GM23338 (cell line): ENCODE data around the gene PEBP1. TPM values are rescaled to one million over a fixed set of nuclear protein-coding genes. Genes with fewer than 3 reads are reported as not detected.

Experiments used
- ATAC-seq: fragments of 200-7000 bp; cut with Tn5 transposase; 3 replicates; pipeline ENCODE4 v1.9.1; 2020
- DNase-seq: peaks from one replicate; pipeline ENCODE4 v3.0.0-alpha.2; 2015; ENCODE audit warnings: low spot score
- H2AFZ ChIP-seq: fragments of 200-600 bp; sonication (generic); 2 replicates; pipeline ENCODE4 v1.8.0; 2016; ENCODE audit warnings: antibody characterized with exemption, mild to moderate bottlenecking, moderate library complexity
- H3F3A ChIP-seq: fragments of 200-600 bp; sonication (generic); replicated peaks from 2 replicates; pipeline ENCODE4 v1.8.0; 2017; ENCODE audit warnings: antibody characterized with exemption, mixed run types, low read depth
- H3K27ac ChIP-seq: fragments of 200-600 bp; sonication (generic); 2 replicates; pipeline ENCODE4 v1.6.1; 2016; ENCODE audit warnings: low read depth
- H3K27me3 ChIP-seq: fragments of 200-600 bp; sonication (generic); 2 replicates; pipeline ENCODE4 v1.8.0; 2016; ENCODE audit warnings: mild to moderate bottlenecking, mixed run types, moderate library complexity; ENCODE audit not compliant: insufficient read depth
- H3K36me3 ChIP-seq: fragments of 200-600 bp; sonication (generic); 2 replicates; pipeline ENCODE4 v1.8.0; 2016; ENCODE audit warnings: mild to moderate bottlenecking; ENCODE audit not compliant: insufficient read depth
- H3K4me1 ChIP-seq: fragments of 200-600 bp; sonication (generic); 2 replicates; pipeline ENCODE4 v1.8.0; 2016; ENCODE audit warnings: mild to moderate bottlenecking, moderate library complexity; ENCODE audit not compliant: insufficient read depth
- H3K4me2 ChIP-seq: fragments of 200-600 bp; sonication (generic); 2 replicates; pipeline ENCODE4 v1.7.1; 2017; ENCODE audit warnings: mixed run types
- H3K4me3 ChIP-seq: fragments of 200-600 bp; sonication (generic); 2 replicates; pipeline ENCODE4 v1.6.1; 2016; ENCODE audit warnings: mixed run types
- H3K79me2 ChIP-seq: fragments of 200-600 bp; sonication (generic); replicated peaks from 2 replicates; pipeline ENCODE4 v1.8.0; 2017; ENCODE audit warnings: mild to moderate bottlenecking; ENCODE audit not compliant: insufficient read depth
- H3K9me2 ChIP-seq: fragments of 200-600 bp; sonication (generic); 2 replicates; pipeline ENCODE4 v1.8.0; 2017; ENCODE audit not compliant: insufficient read depth
- H4K20me1 ChIP-seq: fragments of 200-600 bp; sonication (generic); replicated peaks from 2 replicates; pipeline ENCODE4 v1.8.0; 2017; ENCODE audit warnings: mild to moderate bottlenecking; ENCODE audit not compliant: insufficient read depth
- H3K27ac Mint-ChIP-seq: 2 replicates; pipeline ENCODE4 v1.8.0; 2020; ENCODE audit warnings: inconsistent platforms, mild to moderate bottlenecking, moderate library complexity, mixed read lengths
- H3K27me3 Mint-ChIP-seq: 3 replicates; pipeline ENCODE4 v1.8.0; 2022; ENCODE audit warnings: low read depth, mild to moderate bottlenecking, moderate library complexity, mixed read lengths, inconsistent platforms; ENCODE audit not compliant: insufficient read depth, poor library complexity
- H3K36me3 Mint-ChIP-seq: 3 replicates; pipeline ENCODE4 v1.8.0; 2021; ENCODE audit warnings: low read depth, mild to moderate bottlenecking, inconsistent platforms, moderate library complexity, mixed read lengths
- H3K4me1 Mint-ChIP-seq: 3 replicates; pipeline ENCODE4 v1.8.0; 2020; ENCODE audit warnings: mild to moderate bottlenecking, inconsistent platforms, mixed read lengths
- H3K4me3 Mint-ChIP-seq: 3 replicates; pipeline ENCODE4 v1.8.0; 2021; ENCODE audit warnings: moderate library complexity, mild to moderate bottlenecking, inconsistent platforms, mixed read lengths
- H3K9me3 Mint-ChIP-seq: 3 replicates; pipeline ENCODE4 v1.8.0; 2020; ENCODE audit warnings: moderate library complexity, mild to moderate bottlenecking, inconsistent platforms, mixed read lengths
- CREB1 ChIP-seq: fragments of 250-450 bp; sonication (Bioruptor Pico); IDR thresholded peaks from 2 replicates; pipeline ENCODE4 v1.5.0; 2020; ENCODE audit warnings: low read depth, mild to moderate bottlenecking, moderate library complexity
- EZH2 ChIP-seq: fragments of 200-600 bp; sonication (generic); IDR thresholded peaks from one replicate; pipeline ENCODE4 v1.8.0; 2017; ENCODE audit warnings: antibody characterized with exemption, mild to moderate bottlenecking, low read depth; ENCODE audit not compliant: unreplicated experiment
- EZH2phosphoT487 ChIP-seq: fragments of 200-600 bp; sonication (generic); IDR thresholded peaks from one replicate; pipeline ENCODE4 v1.8.1; 2018; ENCODE audit warnings: antibody characterized with exemption; ENCODE audit not compliant: unreplicated experiment
- JUNB ChIP-seq: IDR thresholded peaks from one replicate; pipeline ENCODE4 v1.6.1; 2016; ENCODE audit warnings: antibody characterized with exemption; ENCODE audit not compliant: unreplicated experiment
- NANOG ChIP-seq: IDR thresholded peaks from 2 replicates; pipeline ENCODE4 v1.6.1; 2016; ENCODE audit warnings: antibody characterized with exemption, borderline replicate concordance
- POLR2AphosphoS5 ChIP-seq: IDR thresholded peaks from 2 replicates; pipeline ENCODE4 v1.6.1; 2016; ENCODE audit warnings: antibody characterized with exemption, low read depth
- STAT1 ChIP-seq: IDR thresholded peaks from one replicate; pipeline ENCODE4 v1.6.1; 2016; ENCODE audit warnings: antibody characterized with exemption; ENCODE audit not compliant: unreplicated experiment
- ZNF114 ChIP-seq: fragments of 250-450 bp; sonication (Bioruptor Pico); IDR thresholded peaks from 2 replicates; pipeline ENCODE4 v1.5.0; 2020; ENCODE audit warnings: mild to moderate bottlenecking, moderate library complexity
- ZNF331 ChIP-seq: fragments of 250-450 bp; sonication (Bioruptor Pico); IDR thresholded peaks from 2 replicates; pipeline ENCODE4 v1.5.0; 2020; ENCODE audit warnings: low read depth, mild to moderate bottlenecking, moderate library complexity
- polyA plus RNA-seq: library from polyadenylated mRNA; unstranded; fragments of >200 nt; fragmentation: Nextera tagmentation; extraction: Ambion mirVana; gene quantifications from 2 replicates; pipeline ENCODE4 v1.2.1, GENCODE V29; 2016
- total RNA-seq: library from RNA; depleted of rRNA; stranded (reverse); fragments of >200 nt; shearing (Covaris generic); gene quantifications from 2 replicates; pipeline ENCODE4 v1.2.3, GENCODE V29; 2014
- TF ChIP-seq, protein P1 (sequence below): IDR thresholded peaks from 2 replicates; pipeline ENCODE4 v1.6.1; 2016; ENCODE audit warnings: antibody characterized with exemption
- TF ChIP-seq, protein P2 (sequence below), 2 experiments: fragments of 200-600 bp in 1 of 2; sonication (generic) in 1 of 2; conservative IDR thresholded peaks; 2 replicates each; pipeline versions ENCODE4 v1.5.1 to v1.6.1; 2016 to 2017; ENCODE audit warnings: antibody characterized with exemption in 2 of 2, low read depth in 2 of 2, mild to moderate bottlenecking in 2 of 2, moderate library complexity in 1 of 2
- TF ChIP-seq, protein P3 (sequence below): IDR thresholded peaks from one replicate; pipeline ENCODE4 v1.6.1; 2018; ENCODE audit warnings: antibody characterized with exemption; ENCODE audit not compliant: unreplicated experiment
- TF ChIP-seq, protein P4 (sequence below): fragments of 250-450 bp; sonication (Bioruptor Pico); IDR thresholded peaks from 2 replicates; pipeline ENCODE4 v1.5.0; 2020; ENCODE audit warnings: mild to moderate bottlenecking, moderate library complexity

PEBP1 gene
- total and polyA plus RNA-seq, 2 experiments from 2014 or later, result 442 to 844 TPM

DNA sequence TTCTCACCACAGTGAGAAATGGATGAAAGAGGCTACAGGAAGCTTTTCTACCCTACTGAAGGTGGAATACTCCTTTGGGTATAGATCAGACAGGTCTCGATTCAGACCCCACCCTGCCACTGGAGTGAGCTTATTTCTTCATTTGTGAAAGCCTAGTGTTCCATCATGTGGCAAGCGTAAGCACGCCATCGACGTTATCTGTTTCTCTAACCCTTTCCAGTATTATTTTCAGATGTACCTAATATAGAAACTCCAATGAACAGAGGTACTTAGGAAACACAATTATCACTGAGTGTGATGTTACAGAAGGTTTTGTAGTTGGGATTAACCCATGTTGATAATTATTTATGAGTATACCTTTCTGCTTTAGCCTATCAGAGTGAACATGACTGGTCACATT is 12.4 kb downstream of the PEBP1 start:
- Mint-ChIP-seq H3K27ac (no peak overlapping the region), H3K36me3 (peaks cover 50% of the 10 kb centered on the region), H3K9me3 (no peaks in the 10 kb centered on the region), H3K27me3 (peaks cover 3% of the 10 kb centered on the region), H3K4me3 (no peak overlapping the region), H3K4me1 (no peaks in the 10 kb centered on the region; the same call in 2 of the 3 replicates)
- Histone ChIP-seq H3K79me2 (no peaks in the 10 kb centered on the region), H4K20me1 (peaks cover 16% of the 10 kb centered on the region; the same call in 1 of the 2 replicates), H3K27ac (peak overlapping the region; percentile 80; the same call in 1 of the 2 replicates), H3K4me1 (no peaks in the 10 kb centered on the region; the same call in 1 of the 2 replicates), H3K9me2 (no peaks in the 10 kb centered on the region), H3K4me2 (no peak overlapping the region), H3F3A (peaks cover 27% of the 10 kb centered on the region; the same call in 1 of the 2 replicates), H3K4me3 (no peak overlapping the region), H2AFZ (no peak overlapping the region), H3K36me3 (peaks cover 34% of the 10 kb centered on the region), H3K27me3 (no peaks in the 10 kb centered on the region)
- DNase-seq, result no peak
- no peak for TF ChIP-seq ZNF331 (CRISPR knock-in tag)
- TF ChIP-seq STAT1, result no peak
- TF ChIP-seq ZNF114 (CRISPR knock-in tag), result no peak
- TF ChIP-seq, protein P1, sequence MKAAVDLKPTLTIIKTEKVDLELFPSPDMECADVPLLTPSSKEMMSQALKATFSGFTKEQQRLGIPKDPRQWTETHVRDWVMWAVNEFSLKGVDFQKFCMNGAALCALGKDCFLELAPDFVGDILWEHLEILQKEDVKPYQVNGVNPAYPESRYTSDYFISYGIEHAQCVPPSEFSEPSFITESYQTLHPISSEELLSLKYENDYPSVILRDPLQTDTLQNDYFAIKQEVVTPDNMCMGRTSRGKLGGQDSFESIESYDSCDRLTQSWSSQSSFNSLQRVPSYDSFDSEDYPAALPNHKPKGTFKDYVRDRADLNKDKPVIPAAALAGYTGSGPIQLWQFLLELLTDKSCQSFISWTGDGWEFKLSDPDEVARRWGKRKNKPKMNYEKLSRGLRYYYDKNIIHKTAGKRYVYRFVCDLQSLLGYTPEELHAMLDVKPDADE, result no peak
- TF ChIP-seq POLR2AphosphoS5, result no peak
- TF ChIP-seq EZH2phosphoT487, result no peak
- TF ChIP-seq EZH2, result no peak
- TF ChIP-seq NANOG, result no peak
- no peak for TF ChIP-seq JUNB
- TF ChIP-seq, protein P2, sequence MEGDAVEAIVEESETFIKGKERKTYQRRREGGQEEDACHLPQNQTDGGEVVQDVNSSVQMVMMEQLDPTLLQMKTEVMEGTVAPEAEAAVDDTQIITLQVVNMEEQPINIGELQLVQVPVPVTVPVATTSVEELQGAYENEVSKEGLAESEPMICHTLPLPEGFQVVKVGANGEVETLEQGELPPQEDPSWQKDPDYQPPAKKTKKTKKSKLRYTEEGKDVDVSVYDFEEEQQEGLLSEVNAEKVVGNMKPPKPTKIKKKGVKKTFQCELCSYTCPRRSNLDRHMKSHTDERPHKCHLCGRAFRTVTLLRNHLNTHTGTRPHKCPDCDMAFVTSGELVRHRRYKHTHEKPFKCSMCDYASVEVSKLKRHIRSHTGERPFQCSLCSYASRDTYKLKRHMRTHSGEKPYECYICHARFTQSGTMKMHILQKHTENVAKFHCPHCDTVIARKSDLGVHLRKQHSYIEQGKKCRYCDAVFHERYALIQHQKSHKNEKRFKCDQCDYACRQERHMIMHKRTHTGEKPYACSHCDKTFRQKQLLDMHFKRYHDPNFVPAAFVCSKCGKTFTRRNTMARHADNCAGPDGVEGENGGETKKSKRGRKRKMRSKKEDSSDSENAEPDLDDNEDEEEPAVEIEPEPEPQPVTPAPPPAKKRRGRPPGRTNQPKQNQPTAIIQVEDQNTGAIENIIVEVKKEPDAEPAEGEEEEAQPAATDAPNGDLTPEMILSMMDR (conservative IDR thresholded peaks at IDR 0.05; ENCODE audit: low read depth in 2 of 2), result no peak
- TF ChIP-seq CREB1 (CRISPR knock-in tag), result no peak
- TF ChIP-seq, protein P3, sequence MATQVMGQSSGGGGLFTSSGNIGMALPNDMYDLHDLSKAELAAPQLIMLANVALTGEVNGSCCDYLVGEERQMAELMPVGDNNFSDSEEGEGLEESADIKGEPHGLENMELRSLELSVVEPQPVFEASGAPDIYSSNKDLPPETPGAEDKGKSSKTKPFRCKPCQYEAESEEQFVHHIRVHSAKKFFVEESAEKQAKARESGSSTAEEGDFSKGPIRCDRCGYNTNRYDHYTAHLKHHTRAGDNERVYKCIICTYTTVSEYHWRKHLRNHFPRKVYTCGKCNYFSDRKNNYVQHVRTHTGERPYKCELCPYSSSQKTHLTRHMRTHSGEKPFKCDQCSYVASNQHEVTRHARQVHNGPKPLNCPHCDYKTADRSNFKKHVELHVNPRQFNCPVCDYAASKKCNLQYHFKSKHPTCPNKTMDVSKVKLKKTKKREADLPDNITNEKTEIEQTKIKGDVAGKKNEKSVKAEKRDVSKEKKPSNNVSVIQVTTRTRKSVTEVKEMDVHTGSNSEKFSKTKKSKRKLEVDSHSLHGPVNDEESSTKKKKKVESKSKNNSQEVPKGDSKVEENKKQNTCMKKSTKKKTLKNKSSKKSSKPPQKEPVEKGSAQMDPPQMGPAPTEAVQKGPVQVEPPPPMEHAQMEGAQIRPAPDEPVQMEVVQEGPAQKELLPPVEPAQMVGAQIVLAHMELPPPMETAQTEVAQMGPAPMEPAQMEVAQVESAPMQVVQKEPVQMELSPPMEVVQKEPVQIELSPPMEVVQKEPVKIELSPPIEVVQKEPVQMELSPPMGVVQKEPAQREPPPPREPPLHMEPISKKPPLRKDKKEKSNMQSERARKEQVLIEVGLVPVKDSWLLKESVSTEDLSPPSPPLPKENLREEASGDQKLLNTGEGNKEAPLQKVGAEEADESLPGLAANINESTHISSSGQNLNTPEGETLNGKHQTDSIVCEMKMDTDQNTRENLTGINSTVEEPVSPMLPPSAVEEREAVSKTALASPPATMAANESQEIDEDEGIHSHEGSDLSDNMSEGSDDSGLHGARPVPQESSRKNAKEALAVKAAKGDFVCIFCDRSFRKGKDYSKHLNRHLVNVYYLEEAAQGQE, result no peak
- TF ChIP-seq, protein P4, sequence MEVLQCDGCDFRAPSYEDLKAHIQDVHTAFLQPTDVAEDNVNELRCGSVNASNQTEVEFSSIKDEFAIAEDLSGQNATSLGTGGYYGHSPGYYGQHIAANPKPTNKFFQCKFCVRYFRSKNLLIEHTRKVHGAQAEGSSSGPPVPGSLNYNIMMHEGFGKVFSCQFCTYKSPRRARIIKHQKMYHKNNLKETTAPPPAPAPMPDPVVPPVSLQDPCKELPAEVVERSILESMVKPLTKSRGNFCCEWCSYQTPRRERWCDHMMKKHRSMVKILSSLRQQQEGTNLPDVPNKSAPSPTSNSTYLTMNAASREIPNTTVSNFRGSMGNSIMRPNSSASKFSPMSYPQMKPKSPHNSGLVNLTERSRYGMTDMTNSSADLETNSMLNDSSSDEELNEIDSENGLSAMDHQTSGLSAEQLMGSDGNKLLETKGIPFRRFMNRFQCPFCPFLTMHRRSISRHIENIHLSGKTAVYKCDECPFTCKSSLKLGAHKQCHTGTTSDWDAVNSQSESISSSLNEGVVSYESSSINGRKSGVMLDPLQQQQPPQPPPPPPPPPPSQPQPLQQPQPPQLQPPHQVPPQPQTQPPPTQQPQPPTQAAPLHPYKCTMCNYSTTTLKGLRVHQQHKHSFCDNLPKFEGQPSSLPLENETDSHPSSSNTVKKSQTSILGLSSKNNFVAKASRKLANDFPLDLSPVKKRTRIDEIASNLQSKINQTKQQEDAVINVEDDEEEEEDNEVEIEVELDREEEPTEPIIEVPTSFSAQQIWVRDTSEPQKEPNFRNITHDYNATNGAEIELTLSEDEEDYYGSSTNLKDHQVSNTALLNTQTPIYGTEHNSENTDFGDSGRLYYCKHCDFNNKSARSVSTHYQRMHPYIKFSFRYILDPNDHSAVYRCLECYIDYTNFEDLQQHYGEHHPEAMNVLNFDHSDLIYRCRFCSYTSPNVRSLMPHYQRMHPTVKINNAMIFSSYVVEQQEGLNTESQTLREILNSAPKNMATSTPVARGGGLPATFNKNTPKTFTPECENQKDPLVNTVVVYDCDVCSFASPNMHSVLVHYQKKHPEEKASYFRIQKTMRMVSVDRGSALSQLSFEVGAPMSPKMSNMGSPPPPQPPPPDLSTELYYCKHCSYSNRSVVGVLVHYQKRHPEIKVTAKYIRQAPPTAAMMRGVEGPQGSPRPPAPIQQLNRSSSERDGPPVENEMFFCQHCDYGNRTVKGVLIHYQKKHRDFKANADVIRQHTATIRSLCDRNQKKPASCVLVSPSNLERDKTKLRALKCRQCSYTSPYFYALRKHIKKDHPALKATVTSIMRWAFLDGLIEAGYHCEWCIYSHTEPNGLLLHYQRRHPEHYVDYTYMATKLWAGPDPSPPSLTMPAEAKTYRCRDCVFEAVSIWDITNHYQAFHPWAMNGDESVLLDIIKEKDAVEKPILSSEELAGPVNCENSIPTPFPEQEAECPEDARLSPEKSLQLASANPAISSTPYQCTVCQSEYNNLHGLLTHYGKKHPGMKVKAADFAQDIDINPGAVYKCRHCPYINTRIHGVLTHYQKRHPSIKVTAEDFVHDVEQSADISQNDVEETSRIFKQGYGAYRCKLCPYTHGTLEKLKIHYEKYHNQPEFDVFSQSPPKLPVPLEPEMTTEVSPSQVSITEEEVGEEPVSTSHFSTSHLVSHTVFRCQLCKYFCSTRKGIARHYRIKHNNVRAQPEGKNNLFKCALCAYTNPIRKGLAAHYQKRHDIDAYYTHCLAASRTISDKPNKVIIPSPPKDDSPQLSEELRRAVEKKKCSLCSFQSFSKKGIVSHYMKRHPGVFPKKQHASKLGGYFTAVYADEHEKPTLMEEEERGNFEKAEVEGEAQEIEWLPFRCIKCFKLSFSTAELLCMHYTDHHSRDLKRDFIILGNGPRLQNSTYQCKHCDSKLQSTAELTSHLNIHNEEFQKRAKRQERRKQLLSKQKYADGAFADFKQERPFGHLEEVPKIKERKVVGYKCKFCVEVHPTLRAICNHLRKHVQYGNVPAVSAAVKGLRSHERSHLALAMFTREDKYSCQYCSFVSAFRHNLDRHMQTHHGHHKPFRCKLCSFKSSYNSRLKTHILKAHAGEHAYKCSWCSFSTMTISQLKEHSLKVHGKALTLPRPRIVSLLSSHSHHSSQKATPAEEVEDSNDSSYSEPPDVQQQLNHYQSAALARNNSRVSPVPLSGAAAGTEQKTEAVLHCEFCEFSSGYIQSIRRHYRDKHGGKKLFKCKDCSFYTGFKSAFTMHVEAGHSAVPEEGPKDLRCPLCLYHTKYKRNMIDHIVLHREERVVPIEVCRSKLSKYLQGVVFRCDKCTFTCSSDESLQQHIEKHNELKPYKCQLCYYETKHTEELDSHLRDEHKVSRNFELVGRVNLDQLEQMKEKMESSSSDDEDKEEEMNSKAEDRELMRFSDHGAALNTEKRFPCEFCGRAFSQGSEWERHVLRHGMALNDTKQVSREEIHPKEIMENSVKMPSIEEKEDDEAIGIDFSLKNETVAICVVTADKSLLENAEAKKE (CRISPR knock-in tag), result no peak
- no peak for ATAC-seq
